Measurements from ENCODE around the gene MCM3AP.

Gene MCM3AP

DNA sequence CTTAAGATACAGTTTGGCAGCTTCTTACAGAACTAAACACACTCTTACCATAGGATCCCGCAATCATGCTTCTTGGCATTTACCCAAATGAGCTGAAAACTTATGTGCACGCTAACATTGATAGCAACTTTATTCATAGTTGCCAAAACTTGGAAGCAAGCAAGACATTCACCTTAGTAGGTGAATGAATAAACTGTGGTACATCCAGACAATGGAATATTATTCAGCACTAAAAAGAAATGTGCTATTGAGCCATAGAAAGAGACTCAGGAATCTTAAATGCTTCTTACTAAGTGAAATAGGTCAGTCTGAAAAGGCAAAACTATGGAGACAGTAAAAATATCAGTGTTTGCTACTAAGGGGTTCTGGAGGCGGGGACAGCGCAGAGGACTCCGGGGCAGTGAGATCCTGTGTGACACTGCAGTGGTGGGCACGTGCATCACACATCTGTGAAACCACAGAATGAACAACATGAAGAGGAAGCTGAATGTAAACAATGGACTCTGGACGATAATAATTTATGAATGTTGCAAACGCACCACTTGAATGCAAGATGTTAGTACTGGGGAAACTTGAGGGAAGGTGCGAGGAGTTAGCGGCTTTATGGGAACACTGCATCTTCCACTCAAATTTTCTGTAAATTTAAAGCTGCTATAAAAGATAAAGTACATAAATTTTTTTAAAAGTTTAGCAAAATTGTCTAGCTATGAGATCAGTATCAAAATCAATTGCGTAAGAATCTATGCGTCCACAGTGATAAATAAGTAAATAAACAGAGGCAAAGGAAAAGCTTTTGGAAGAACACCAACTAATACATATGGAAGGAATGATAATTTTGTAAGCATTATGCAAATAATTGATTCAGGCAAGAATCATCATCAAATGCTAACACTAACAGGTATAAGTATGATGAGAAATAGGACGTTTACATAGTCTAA, 85.7 kb downstream of the MCM3AP start:
- no peak for DNase-seq
- peaks cover 70% of the 10 kb centered on the region for H3K36me3 ChIP-seq (ENCODE audit: insufficient read depth, low read length)
- no peaks in the 10 kb centered on the region for H3K27me3 ChIP-seq (ENCODE audit: insufficient read depth, low read length, poor library complexity)
- no peak overlapping the region for H3K27ac ChIP-seq (ENCODE audit: low read length)
- no peak overlapping the region for H3K9ac ChIP-seq (ENCODE audit: low read depth, low read length)
- no peaks in the 10 kb centered on the region for H3K9me3 ChIP-seq (ENCODE audit: insufficient read depth, low read length, severe bottlenecking)
- no peak overlapping the region for H2AFZ ChIP-seq (ENCODE audit: low read depth, low read length)
- no peaks in the 10 kb centered on the region for H3K4me1 ChIP-seq (ENCODE audit: insufficient read depth, low read length)
- H3K4me3 ChIP-seq (ENCODE audit: low read depth in 1 of 2, low read length in 2 of 2) = no peak overlapping the region
- H3K79me2 ChIP-seq (ENCODE audit: insufficient read depth, low read length) = no peaks in the 10 kb centered on the region
- H3K4me2 ChIP-seq (ENCODE audit: insufficient read depth, low read length) = no peak overlapping the region
- TF ChIP-seq, protein P1, sequence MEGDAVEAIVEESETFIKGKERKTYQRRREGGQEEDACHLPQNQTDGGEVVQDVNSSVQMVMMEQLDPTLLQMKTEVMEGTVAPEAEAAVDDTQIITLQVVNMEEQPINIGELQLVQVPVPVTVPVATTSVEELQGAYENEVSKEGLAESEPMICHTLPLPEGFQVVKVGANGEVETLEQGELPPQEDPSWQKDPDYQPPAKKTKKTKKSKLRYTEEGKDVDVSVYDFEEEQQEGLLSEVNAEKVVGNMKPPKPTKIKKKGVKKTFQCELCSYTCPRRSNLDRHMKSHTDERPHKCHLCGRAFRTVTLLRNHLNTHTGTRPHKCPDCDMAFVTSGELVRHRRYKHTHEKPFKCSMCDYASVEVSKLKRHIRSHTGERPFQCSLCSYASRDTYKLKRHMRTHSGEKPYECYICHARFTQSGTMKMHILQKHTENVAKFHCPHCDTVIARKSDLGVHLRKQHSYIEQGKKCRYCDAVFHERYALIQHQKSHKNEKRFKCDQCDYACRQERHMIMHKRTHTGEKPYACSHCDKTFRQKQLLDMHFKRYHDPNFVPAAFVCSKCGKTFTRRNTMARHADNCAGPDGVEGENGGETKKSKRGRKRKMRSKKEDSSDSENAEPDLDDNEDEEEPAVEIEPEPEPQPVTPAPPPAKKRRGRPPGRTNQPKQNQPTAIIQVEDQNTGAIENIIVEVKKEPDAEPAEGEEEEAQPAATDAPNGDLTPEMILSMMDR (IDR thresholded peaks at IDR 0.05; ENCODE audit: borderline replicate concordance, extremely low read depth, low read length, poor library complexity, severe bottlenecking) = no peak
- no peak for TF ChIP-seq EZH2 (IDR thresholded peaks at IDR 0.05; ENCODE audit: borderline replicate concordance, low read depth, low read length, severe bottlenecking)
- no peak for ATAC-seq (ENCODE audit: insufficient read depth, low read depth)
- H4K20me1 ChIP-seq (ENCODE audit: insufficient read depth, low read length) = peaks cover 3% of the 10 kb centered on the region

DNA sequence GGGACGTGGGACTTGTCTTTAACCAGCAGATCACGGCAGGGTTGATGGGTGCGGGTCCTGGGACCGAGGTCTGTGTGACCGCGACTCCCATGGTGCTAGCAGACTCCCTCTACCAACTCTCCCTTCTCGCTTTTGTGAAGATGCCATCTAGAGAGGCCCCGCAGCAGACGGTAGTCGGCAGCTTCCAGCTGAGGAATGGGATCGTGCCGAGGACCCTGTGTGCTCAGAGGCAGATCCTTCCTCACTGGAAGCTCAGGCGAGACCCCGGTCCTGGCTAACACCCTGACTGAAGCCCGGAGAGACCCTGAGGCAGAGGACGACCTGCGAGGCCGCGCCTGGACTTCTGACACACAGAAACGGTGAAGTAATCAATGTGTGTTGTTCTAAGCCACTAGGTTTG, 88.7 kb downstream of the MCM3AP start:
- H3K4me1 ChIP-seq (ENCODE audit: insufficient read depth, low read length) = no peaks in the 10 kb centered on the region
- H3K36me3 ChIP-seq (ENCODE audit: insufficient read depth, low read length) = peaks cover 85% of the 10 kb centered on the region
- no peak for ATAC-seq (ENCODE audit: insufficient read depth, low read depth)

DNA sequence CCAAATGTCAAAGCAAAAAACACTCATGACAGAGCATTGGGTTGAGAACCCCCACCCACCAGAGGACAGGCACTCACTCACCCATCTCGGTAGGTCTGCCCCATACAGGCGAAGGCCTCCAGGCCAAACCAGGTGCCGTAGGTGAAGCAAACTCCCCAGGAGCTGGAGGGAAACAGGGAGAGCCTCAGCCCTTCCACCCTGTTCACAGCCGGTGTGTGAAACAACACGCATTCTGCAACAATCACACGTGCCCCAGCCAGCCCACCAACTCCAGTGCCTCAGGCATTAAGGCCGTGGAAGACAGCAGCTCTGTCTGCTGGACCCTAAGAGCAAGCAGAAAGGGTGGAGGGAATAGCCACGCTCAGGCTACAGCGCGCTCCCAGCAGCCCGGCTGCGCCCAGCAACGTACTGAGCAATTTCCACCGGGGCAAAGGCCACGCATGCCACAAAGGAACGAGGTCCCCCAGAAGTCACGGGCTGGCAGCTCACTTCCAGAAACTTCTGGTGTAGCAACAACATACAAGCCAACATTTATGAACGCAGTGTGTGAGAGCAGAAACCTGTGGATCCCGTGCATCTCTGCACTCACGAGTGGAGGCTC, 89.7 kb downstream of the MCM3AP start:
- H3K4me2 ChIP-seq (ENCODE audit: insufficient read depth, low read length) = no peak overlapping the region
- H2AFZ ChIP-seq (ENCODE audit: low read depth, low read length) = no peak overlapping the region
- H3K36me3 ChIP-seq (ENCODE audit: insufficient read depth, low read length) = peaks cover 92% of the 10 kb centered on the region
- no peak for DNase-seq
- TF ChIP-seq EZH2 (IDR thresholded peaks at IDR 0.05; ENCODE audit: borderline replicate concordance, low read depth, low read length, severe bottlenecking) = no peak
- TF ChIP-seq, protein P1 (IDR thresholded peaks at IDR 0.05; ENCODE audit: borderline replicate concordance, extremely low read depth, low read length, poor library complexity, severe bottlenecking) = no peak
- peaks cover 10% of the 10 kb centered on the region for H4K20me1 ChIP-seq (ENCODE audit: insufficient read depth, low read length)
- H3K9ac ChIP-seq (ENCODE audit: low read depth, low read length) = no peak overlapping the region
- H3K79me2 ChIP-seq (ENCODE audit: insufficient read depth, low read length) = no peaks in the 10 kb centered on the region
- no peaks in the 10 kb centered on the region for H3K4me1 ChIP-seq (ENCODE audit: insufficient read depth, low read length)
- H3K9me3 ChIP-seq (ENCODE audit: insufficient read depth, low read length, severe bottlenecking) = no peaks in the 10 kb centered on the region
- H3K27ac ChIP-seq (ENCODE audit: low read length) = no peak overlapping the region
- no peak for ATAC-seq (ENCODE audit: insufficient read depth, low read depth)
- no peaks in the 10 kb centered on the region for H3K27me3 ChIP-seq (ENCODE audit: insufficient read depth, low read length, poor library complexity)
- H3K4me3 ChIP-seq (ENCODE audit: low read depth in 1 of 2, low read length in 2 of 2) = no peak overlapping the region

More for the DNA sequence above, 88.7 kb downstream of the MCM3AP start:
- H3K79me2 ChIP-seq (ENCODE audit: insufficient read depth, low read length) = no peaks in the 10 kb centered on the region
- H2AFZ ChIP-seq (ENCODE audit: low read depth, low read length) = no peak overlapping the region
- no peak overlapping the region for H3K27ac ChIP-seq (ENCODE audit: low read length)
- no peak for TF ChIP-seq EZH2 (IDR thresholded peaks at IDR 0.05; ENCODE audit: borderline replicate concordance, low read depth, low read length, severe bottlenecking)
- TF ChIP-seq, protein P1 (IDR thresholded peaks at IDR 0.05; ENCODE audit: borderline replicate concordance, extremely low read depth, low read length, poor library complexity, severe bottlenecking) = no peak
- no peaks in the 10 kb centered on the region for H3K9me3 ChIP-seq (ENCODE audit: insufficient read depth, low read length, severe bottlenecking)
- H3K9ac ChIP-seq (ENCODE audit: low read depth, low read length) = no peak overlapping the region
- H4K20me1 ChIP-seq (ENCODE audit: insufficient read depth, low read length) = peaks cover 10% of the 10 kb centered on the region
- no peak overlapping the region for H3K4me3 ChIP-seq (ENCODE audit: low read depth in 1 of 2, low read length in 2 of 2)
- no peak overlapping the region for H3K4me2 ChIP-seq (ENCODE audit: insufficient read depth, low read length)
- no peak for DNase-seq
- H3K27me3 ChIP-seq (ENCODE audit: insufficient read depth, low read length, poor library complexity) = no peaks in the 10 kb centered on the region
